Left cardiac atrium (tissue), 4 donors: ENCODE measurements around the gene MOCS3. TPM values are rescaled to one million over a fixed set of nuclear protein-coding genes. Genes with fewer than 3 reads are reported as not detected.
A peak's percentile ranks its signal among the peaks of the same experiment; 100 is the strongest.

ENCODE experiments used
- ATAC-seq, 2 donors: fragments of 200-7000 bp; cut with Tn5 transposase; one replicate each; pipeline ENCODE4 v1.9.1; 2020; ENCODE audit warnings: mild to moderate bottlenecking in 2 of 2, moderate library complexity in 2 of 2
- DNase-seq: peaks from one replicate; pipeline ENCODE4 v3.0.0-alpha.2; 2020
- intact Hi-C, 2 donors: fragments of 100-400 bp; cut with DNase I; formaldehyde crosslinking; loops; one replicate each; pipeline versions ENCODE4 v1.14.1 to v1.15.1; 2022 to 2023
- long read RNA-seq: library from polyadenylated mRNA; unstranded; transcript quantifications from one replicate; pipeline ENCODE4 v2.0.0, GENCODE V29; 2021
- total RNA-seq, 2 donors: library from RNA; stranded (reverse); fragmentation: NEBNext Ultra II Directional; extraction: Animal tissue kit (Norgen Biotek cat#: 25700); gene quantifications; one replicate each; pipeline ENCODE4 v1.2.1, GENCODE V29; 2021
- donor health status: DM: no; HTN: yes; CAD: no.
- donor health status: DM: no; HTN: yes; CAD: no; lungs with severe emphysema.
- donor health status: DM: yes; HTN: yes; CAD: no.
- donor health status: Dilated cardiomyopathy.

The MOCS3 gene, protein sequence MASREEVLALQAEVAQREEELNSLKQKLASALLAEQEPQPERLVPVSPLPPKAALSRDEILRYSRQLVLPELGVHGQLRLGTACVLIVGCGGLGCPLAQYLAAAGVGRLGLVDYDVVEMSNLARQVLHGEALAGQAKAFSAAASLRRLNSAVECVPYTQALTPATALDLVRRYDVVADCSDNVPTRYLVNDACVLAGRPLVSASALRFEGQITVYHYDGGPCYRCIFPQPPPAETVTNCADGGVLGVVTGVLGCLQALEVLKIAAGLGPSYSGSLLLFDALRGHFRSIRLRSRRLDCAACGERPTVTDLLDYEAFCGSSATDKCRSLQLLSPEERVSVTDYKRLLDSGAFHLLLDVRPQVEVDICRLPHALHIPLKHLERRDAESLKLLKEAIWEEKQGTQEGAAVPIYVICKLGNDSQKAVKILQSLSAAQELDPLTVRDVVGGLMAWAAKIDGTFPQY
- 1 to 10 TPM; 2.4 to 2.9 TPM for total RNA-seq
- long read RNA-seq, full-length matches to known transcripts, result 19 of 19 reads
- long read RNA-seq, partial matches to known transcripts, result 0 of 19 reads
- long read RNA-seq, other reads (novel, unspliced or antisense), result 0 of 19 reads

DNA sequence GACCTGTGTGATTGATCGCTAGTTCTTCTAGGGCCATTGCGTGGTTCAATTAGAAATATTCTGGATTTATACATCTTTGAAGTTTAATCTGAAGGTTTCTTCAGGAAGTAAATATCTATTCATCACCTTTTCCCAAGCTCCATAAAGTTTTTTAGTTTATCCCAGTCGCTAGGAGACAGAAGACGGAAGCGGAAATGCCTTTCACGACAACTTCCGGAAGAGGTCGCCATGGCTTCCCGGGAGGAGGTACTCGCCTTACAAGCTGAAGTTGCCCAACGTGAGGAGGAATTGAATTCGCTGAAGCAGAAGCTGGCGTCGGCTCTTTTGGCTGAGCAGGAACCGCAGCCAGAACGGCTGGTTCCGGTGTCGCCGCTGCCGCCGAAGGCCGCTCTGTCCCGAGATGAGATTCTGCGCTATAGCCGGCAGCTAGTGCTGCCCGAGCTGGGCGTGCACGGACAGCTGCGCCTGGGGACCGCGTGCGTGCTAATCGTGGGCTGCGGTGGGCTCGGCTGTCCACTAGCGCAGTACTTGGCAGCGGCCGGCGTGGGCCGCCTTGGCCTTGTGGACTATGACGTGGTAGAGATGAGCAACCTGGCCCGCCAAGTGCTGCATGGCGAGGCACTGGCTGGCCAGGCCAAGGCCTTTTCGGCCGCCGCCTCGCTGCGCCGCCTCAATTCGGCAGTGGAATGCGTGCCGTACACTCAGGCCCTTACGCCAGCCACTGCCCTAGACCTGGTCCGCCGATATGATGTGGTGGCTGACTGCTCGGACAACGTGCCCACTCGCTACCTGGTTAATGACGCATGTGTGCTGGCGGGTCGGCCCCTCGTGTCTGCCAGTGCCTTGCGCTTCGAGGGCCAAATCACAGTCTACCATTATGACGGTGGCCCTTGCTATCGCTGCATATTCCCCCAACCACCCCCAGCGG is at the start of gene MOCS3:
Gene MOCS3 (plus strand): TSS at position 204 of the 928 bp plus-strand sequence. CDS start 25 bp downstream, at position 229.
- intact Hi-C loops, result loop anchor here in 1 of 2 donors (10.0 kb wide), 1 partner anchor 144 kb away; no protein-coding TSS in a partner anchor
- DNase-seq (peak; percentile 88), ATAC-seq (peak; percentile 85 to 88)

DNA sequence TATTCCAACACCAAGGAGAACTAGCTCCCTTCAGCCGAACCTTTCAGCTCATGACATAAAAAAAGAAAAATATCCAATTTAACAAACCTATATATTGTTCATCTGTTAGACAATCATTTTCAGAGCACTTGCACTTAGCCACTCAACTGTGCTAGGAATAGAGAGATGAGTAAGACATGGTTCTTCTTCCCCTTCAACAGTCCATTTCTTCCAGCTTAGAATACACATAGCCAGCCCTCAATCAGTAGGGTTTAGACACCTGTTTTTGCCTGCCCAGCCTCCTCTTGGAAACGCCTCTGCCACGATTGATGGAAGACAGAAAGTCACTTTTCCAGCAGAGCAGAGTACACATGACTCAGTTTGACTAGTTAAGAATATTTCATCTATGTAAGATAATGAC is 49.2 kb upstream of the MOCS3 start:
- ATAC-seq, result no peak
- intact Hi-C loops, result no loop called here
- no peak for DNase-seq

DNA sequence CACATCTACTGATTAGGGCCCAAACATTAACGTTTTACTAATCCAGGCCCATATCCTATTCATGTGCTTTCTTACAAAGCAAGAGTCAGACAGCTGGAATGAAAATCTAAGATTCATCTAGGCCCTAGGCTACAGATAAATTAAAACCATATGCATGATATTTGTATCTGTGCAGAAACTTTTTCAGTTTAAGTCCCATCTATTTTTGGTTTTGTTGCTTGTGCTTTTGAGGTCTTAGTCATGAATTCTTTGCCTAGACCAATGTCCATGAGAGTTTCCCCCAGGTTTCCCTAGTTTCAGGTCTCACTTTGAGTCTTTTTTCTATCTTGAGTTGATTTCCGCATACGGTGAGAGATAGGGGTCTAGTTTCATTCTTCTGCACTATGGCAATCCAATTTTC is 47.6 kb upstream of the MOCS3 start:
- DNase-seq, result no peak
- ATAC-seq, result no peak
- intact Hi-C loops, result loop anchor here in 1 of 2 donors (10.0 kb wide), 1 partner anchor 116 kb away; the partner anchor contains the start of gene BCAS4

DNA sequence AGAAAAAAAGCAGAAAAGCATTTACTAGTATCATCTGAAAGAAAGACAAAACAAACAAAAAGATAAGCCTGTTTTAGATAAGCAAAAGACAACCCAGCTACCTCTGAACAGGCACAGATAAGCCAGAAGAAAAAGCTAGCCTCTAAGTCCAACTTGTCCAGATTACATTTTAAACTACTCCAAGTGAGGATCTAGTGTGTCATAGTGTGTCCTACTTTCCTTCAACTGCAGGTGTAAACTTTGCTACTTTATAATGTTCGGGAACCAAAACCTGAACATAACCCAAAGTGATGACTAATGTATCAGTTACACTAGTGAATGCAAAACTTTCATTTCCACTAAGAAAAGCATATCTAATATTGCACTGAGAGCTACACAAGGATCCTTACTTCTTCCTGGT is 46.9 kb upstream of the MOCS3 start:
- intact Hi-C loops, result loop anchor here in 1 of 2 donors (10.0 kb wide), 1 partner anchor 117 kb away; the partner anchor contains the start of gene BCAS4
- DNase-seq, result no peak
- no peak for ATAC-seq

DNA sequence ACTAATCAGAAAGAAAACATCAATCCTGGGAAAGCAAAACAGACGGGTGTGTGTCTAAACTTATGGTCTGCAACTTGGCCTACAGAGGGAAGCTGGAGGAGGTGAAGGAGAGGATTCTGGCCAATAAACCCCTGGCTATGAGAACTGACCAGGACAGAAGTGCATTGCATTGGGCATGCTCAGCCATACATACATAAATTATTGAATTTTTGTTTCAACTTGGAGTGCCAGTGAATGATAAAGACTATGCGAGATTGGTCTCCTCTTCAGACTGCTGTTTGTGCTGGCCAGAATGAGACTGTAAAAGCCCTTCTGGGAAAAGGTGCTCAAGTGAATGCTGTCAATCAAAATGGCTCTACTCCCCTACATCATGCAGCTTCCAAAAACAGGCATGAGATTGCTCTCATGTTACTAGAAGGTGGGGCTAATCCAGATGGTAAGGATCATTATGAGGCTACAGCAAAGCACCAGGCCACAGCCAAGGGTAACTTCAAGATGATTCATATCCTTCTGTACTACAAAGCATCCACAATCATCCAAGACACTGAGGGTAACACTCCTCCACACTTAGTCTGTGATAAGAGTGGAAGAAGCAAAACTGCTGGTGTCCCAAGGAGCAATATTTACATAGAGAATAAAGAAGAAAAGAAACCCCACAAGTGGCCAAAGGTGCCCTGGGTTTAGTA is 44.8 kb upstream of the MOCS3 start:
- peak; percentile 53 to 78 for ATAC-seq
- intact Hi-C loops, result loop anchor here in 1 of 2 donors (10.0 kb wide), 1 partner anchor 119 kb away; the partner anchor contains the start of gene BCAS4
- no peak for DNase-seq

DNA sequence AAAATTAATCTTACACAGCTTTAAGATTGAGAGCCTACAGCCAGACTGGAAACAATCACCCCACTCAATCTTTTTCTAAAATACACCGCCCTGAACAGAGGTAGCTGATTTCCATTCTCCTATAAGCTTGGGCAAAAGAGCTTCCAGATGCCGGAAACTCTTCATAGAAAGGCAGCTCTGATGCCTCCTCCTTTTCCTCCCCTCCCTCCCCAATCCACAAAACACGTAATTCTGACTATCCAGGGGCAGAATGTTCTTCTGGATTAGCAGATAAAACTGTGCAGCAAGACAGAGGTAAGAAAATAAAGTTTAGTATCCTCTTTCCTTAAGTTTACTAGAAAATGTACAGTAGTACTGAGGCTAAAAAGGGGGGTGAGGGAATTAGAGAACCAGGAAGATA is 43.2 kb upstream of the MOCS3 start:
- DNase-seq (no peak), ATAC-seq (peak in 1 of 2 donors; percentile 41)
- intact Hi-C loops, result loop anchor here in 1 of 2 donors (10.0 kb wide), 1 partner anchor 121 kb away; the partner anchor contains the start of gene BCAS4

DNA sequence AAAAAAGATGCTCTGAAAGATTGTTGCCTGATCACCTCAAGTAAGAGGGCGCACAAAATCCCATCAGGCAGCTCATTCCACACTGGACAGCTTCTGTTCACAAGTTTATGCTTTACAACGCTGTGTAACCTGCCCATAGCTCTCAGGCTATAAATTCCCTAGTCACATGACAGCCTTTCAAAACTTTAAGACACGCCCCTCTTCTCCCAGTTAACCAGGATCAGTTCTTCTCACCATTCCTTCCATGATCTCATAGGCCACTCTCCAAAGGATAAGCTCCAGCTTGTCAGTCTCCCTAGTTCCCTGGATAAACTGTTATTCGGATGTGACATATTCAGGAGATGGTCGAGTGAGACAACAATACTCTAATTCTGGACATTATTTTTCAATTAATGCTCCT is 42.4 kb upstream of the MOCS3 start:
- ATAC-seq (peak; percentile 19 to 45), DNase-seq (no peak)
- intact Hi-C loops, result loop anchor here in 1 of 2 donors (10.0 kb wide), 1 partner anchor 121 kb away; the partner anchor contains the start of gene BCAS4

DNA sequence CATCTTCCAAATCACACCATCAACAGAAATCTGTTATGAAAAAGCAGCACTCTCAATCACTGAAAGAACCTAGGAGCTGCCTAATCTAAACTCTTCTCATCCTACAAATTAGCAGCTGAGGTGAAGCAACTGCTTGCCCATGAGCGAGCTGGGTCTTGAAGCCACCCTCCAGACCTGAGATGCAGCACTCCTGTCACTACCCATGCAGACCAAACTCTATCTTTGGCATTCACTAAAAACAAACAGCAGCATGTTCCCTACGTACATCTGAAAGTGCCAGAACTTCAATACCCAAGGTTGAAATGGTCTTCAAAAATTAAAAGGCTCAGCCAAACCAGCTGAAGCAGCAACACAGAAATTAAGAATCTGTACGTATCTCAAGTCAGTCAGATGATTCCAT is 41.7 kb upstream of the MOCS3 start:
- DNase-seq (no peak), ATAC-seq (no peak)
- intact Hi-C loops, result loop anchor here in 1 of 2 donors (10.0 kb wide), 1 partner anchor 122 kb away; the partner anchor contains the start of gene BCAS4

DNA sequence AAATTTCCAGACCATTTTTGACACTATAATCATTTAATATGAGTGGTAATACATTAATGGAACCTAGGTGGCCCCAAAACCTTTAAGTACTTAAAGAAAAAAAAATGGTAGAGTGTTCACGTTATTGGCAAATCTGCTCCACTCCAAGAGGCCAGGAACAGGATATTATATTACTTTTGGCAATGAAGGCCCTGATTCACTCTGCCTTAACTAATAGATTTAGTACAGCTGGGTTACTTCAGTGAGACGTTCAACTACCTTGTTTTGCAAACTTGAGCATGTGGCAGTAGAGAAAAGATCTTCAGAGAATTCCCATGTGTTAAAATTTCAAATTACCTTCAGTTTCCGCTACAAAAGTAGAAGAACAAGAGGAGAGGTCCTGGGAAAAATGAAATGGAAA is 40.2 kb upstream of the MOCS3 start:
- intact Hi-C loops, result loop anchor here in 1 of 2 donors (10.0 kb wide), 1 partner anchor 124 kb away; the partner anchor contains the start of gene BCAS4
- no peak for ATAC-seq

DNA sequence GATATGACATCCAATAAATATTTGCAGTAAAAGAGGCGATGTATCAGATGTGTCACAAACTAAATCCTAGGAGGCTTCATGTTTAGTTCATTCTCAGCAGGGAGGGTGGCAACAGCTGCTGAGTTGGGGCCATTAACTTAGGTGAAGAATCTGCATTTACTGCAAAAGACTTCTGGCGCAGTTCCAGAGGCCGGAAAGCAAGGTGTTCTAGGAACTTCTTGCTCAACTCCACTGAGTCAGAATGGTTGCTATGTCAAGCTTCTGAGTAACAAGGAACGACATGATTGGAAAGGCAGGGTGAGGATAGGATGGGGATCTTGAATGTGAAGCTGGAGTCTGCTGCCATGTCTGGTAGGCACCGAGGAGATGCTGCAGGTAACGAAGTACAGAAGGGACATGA is 39.1 kb upstream of the MOCS3 start:
- ATAC-seq (peak in 1 of 2 donors; percentile 56), DNase-seq (peak; percentile 57)
- intact Hi-C loops, result loop anchor here in 1 of 2 donors (10.0 kb wide), 1 partner anchor 125 kb away; the partner anchor contains the start of gene BCAS4

More for the DNA sequence above, 40.2 kb upstream of the MOCS3 start:
- DNase-seq, result no peak

DNA sequence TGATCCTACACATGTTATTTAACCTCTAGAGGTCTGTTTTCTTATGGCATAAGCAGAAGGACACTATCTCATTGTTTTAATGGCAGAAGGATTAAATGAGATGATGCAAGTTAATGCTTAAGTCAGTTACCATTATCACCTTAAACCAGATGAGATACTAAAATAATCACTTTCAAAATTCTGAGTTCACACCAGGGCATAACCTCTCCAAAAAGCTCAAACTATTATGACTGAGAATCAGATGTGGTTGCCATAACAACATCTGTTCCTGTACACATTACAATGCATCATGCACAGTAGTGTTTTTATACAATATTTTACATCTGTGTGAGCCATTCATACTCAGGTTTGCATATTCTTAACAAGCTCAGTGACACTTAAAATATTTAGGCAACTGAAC is 37.6 kb upstream of the MOCS3 start:
- DNase-seq, result no peak
- intact Hi-C loops, result loop anchor here in 1 of 2 donors (10.0 kb wide), 1 partner anchor 106 kb away; no protein-coding TSS in a partner anchor
- peak in 1 of 2 donors; percentile 40 for ATAC-seq

DNA sequence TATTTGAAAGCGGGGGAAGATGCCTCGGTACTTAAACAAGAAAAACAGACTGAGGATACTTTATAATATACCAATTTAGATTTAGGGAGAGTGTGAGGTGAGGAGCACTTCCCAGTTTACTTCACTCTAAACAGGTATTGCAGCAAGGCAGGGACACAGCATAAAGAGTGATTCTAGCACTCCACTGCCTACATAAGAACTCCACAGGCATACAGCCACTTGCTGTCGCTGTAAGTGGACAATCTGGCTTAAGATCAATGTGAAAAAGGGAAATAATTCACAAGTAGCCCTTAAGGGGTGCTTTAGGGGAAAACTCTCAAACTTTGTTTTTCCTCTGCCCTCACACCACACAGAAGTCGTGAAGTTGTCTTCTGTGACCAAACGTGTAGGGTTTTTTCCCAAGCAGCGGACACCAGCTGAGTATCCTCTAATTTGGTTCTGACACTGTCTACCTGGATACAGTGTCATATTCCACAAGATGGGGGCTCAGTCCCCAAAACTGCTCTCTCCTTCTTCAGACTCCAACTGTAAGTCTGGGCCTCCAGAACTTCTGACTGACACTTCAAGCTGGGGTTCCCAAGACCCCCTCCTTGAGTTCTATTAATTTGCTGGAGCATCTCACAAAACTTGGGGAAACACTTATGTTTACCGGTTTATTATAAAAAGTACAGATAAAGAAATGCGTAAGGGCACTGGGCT is 36.7 kb upstream of the MOCS3 start:
- no peak for ATAC-seq
- intact Hi-C loops, result loop anchor here in 1 of 2 donors (10.0 kb wide), 1 partner anchor 107 kb away; no protein-coding TSS in a partner anchor
- DNase-seq, result no peak

DNA sequence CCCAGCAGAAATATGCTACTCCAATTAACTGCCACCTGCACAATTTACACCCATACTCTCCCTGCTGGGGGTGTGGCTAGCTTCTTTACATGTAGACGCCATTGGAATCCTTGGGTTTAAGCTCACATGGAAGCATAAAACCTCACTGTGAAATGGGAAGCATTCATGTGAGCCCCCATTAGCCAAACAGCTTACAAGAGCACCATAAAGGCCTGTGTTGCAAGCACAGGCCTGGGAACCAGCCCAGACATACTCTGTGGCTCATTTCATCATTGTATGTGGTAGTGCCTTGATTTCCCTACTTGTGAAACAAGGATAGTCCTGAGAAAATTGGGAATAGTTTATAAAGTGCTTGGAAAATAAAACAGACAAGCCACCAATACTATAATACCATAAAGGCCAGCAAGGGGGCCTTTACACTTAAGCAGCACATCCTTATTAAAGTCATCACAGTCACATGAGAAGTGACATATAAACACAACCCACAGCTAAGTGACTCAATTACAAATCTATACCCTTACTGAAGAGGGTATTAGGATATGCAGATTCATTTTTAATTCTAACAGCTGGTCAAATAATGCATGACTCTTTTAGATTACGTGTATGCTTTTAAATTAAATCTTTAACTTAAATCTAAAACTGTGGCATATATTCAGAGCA is 34.2 kb upstream of the MOCS3 start:
- DNase-seq (no peak), ATAC-seq (no peak)
- intact Hi-C loops, result loop anchor here in 1 of 2 donors (10.0 kb wide), 1 partner anchor 110 kb away; no protein-coding TSS in a partner anchor

DNA sequence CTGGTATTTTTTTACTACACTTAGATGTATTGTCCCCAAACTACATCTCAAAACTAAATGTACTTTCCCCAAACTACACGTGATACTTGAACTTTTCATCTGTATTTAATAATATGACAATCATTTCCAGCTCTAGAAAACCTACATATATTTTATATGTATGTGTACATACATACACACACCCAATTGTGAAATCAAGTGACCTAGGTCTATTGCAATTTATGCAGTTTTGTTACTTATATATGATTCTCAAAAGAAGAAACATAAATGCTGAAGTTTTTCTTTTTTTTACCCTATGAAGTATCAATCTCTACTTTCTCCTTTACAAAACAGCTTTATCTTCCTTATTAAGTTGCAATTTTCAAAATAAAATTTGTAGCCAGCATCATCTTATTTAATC is 32.1 kb upstream of the MOCS3 start:
- DNase-seq, result no peak
- ATAC-seq, result no peak
- intact Hi-C loops, result loop anchor here (5.0 to 10.0 kb wide), 2 partner anchors 109 to 112 kb away; no protein-coding TSS in a partner anchor

DNA sequence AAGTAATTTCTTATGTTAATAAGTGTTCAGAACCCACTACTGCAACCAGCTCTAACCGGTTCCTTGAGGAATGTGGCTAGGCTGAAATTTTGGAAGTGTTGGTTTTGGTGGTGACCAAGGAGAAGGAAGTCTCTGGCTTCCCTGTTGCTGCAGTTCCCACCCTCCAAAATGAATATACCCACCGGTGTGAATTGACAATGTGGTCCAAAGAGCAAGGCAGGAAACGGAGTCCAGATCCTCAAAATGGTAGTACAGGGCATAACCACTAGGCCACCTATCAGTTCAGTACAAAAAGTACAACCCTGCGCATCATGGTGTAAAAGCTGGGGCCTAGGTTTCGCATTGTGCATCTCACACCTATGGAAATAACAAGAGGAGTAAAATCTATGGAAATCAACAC is 30.1 kb upstream of the MOCS3 start:
- intact Hi-C loops, result loop anchor here (2.0 to 10.0 kb wide), 3 partner anchors 111 to 134 kb away; partner anchors contain the start of gene BCAS4 (in 1 of the 2)
- ATAC-seq, result no peak
- no peak for DNase-seq

DNA sequence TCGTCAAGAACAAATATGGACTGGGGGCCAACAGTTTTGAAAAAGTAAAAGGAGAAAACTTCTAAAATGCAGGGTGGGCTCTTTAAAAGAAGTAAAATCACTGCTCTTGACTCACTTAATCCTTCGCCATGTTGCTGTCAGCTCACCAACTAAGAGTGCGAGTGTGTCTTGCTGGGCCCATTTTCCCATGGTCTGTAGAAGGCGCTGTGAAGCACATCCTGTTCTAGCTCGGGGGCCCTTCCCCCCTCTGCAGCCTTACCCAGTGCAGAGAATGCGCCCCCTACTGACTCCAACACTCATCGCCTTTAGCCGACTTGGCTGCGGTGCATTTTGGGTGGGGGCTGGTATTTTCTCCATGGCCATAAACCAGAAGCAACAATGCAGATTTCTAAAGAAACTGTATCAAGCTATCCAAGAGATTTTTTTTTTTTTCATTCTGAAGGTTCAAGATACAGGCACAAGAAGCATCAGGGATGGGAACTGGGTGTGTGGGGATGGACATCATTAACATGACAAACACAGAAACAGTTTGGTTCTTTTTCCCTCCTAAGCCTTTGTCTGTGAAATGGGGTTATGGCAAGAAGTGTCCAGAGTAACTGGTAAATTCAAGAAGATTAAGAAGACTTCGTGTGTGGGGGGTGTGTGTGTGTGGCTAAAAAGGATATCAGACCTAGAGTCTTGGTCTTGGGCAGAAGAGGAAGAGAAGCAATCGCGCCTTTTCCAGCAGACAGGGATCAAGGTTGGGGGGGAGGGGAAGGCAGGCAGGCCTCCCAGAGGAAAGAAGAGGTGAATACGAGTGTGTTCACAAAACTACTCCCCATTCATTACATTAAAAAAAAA is 29.1 kb upstream of the MOCS3 start:
- ATAC-seq (peak; percentile 62 to 73), DNase-seq (peak; percentile 91)
- intact Hi-C loops, result loop anchor here (2.0 to 10.0 kb wide), 3 partner anchors 112 to 135 kb away; partner anchors contain the start of gene BCAS4 (in 1 of the 2)
